LoVo (cell line): ENCODE data around the gene NFIA.

Source experiments
- DNase-seq: peaks from one replicate; pipeline ENCODE4 v3.0.0-alpha.2; 2016; ENCODE audit warnings: low spot score

The NFIA gene

DNA sequence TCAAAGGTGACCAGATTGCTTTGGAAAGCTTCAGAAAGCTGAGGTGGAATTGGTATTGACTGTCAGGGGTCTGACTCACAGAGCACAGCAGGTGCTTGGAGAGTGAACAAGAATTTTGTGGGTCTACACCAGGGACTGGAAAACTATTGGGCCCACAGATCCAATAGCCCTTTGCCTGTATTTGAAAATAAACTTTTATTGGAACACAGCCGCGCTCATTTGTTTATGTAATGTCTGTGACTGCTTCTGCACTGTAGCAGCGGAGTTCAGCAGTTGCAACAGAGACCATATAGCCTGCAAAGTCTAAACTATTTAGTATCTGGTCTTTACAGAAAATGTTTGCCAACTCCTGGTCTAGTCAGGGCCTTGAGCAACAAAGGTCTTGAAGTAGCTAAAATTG is 315.6 kb downstream of the NFIA start:
- no peak for DNase-seq

DNA sequence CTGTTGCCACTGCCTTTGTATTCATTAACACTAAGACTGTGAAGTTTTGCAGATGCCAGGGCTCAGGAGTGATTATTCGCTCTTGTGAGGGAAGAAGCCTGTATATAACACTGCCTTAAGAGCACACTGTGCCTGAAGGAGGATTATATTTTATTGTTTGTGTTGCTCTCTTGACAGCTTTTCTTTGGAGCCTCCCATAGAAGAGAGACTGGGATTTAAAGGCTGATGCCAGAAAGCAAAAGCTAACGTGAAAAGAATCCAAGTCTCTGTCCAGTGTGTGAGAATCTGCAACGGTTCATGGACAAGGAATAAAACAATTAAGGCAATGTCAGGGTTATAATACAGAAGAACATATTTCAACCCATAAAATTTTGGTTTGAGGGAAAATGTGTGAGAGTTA is 316.8 kb downstream of the NFIA start:
- no peak for DNase-seq

DNA sequence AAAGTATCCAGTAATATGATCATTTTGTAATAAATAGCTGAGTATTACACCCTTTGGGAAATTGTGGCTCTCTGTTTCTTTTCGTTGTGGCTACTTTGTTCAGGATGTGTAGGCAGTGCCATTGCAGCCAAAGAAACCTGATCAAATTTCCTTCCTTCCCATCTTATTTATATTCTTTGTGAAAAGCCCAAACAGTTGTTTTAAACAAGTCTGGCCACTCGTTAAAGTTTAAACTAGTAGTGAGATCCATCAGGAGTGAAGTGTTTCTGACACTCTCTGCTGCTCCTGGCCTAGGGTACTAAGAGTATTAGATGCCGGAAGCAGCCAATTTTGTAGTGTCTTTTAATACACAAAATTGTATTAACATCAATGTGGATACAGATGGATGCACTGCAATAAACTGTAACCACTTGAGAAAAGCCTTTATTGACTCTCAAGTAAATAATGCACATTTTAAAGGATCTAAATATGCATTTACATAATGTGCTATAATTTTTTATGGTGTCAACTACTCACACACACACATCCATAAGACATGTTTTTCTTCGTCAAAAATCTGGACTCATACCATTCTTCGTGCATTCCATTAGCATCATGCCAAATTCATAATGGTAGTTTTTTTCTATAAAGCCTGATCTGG is 317.9 kb downstream of the NFIA start:
- DNase-seq = no peak

DNA sequence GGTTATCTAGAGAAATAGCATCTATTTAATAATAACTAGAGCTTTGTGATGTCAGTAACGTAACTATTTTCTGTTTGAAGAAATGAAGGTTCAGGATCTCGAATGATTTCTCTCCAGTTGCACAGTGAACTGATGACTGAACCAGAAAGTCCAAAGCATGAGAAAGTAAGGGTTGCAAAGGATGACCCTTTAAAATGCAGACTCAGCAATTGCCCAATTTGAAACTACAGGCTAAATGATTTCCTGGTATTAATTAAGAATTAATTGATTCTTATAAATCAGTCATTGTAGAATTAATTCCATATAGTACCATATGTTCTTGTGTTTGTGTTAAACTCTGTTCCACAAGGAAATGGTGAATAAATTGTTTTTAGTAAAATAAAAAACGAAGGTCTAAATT is 318.6 kb downstream of the NFIA start:
- no peak for DNase-seq

DNA sequence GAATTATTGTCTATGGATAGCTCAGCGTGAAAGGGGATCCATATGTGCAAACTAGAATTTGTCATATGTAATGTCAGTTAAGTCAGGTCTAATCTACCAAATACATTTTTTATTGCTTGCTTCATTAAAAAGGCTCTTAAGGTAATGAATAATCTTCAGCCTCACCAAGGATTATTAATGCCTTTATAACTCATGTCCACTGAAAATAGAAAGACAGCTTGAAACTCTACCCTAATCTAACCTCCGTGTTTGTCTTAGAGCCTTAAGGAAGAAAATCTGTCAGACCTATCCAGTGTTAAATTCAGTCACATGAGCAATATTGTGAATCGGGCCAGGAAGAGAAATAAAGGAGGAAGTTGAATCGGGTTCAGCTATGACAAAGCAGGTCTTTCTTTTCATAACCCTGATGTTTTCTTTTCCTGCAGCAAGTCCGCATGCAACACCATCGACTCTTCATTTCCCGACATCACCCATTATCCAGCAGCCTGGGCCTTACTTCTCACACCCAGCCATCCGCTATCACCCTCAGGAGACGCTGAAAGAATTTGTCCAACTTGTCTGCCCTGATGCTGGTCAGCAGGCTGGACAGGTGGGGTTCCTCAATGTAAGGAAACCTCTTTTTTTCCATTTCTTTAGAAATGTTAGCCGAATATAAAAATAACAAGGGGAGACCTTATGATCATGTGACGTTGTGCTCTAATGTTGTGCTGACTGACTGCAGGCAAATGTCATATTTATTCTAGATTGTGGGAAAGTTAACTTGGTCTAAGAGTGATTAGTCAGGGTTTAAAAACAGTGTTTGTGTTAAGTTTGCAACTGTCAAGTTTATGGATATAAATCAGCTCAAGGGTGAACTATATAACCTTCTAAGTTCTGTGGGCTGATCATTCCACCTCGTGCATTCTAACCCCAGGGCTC is 321.6 kb downstream of the NFIA start:
- no peak for DNase-seq

DNA sequence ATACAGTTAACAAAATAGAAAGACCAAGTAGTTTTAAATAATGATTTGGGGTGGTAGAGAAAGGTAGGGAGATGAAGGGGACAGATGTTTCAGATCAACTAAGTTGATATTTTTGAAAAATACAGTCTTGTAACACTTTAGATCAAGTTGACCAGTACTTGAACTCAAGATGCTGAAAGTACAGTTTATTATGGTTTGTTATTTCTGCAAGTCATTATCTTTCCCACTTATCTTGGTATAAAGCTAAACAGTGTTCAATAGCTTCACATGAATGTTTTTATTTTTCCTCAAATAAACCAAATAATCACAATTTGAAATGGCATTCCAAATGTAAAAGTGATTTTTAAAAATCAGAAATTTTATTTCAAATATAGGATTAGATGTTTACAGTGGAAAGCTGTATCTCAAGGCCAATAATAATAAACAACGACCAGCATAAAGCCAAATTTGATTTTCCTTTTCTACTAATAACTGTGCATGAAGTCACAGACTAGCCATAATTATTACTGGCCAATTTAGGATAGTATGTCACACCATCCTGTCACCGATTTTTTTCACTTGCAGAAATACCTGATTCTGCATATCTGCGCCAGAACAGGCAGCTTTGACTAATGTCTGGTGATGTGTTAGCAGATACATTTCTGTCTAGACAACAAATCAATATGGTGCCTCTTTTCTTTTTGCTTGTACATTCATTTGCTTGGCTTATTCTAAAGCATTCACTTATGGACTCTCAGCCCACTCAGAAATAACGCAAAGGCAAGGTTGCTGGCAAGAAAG is 322.4 kb downstream of the NFIA start:
- no peak for DNase-seq

DNA sequence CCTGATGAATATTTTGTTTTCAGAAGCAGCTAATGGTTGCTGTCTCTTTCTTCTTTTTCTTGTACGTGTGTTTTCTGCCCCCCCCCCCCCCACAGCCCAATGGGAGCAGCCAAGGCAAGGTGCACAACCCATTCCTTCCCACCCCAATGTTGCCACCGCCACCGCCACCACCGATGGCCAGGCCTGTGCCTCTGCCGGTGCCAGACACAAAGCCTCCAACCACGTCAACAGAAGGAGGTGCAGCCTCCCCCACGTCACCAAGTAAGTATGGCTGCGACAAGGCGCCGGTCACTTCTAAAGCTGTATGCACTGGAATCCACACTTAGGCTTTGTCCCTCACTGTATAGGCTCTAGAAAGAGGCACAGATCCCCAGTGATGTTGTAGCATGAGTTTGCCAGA is 324.1 kb downstream of the NFIA start:
- no peak for DNase-seq

DNA sequence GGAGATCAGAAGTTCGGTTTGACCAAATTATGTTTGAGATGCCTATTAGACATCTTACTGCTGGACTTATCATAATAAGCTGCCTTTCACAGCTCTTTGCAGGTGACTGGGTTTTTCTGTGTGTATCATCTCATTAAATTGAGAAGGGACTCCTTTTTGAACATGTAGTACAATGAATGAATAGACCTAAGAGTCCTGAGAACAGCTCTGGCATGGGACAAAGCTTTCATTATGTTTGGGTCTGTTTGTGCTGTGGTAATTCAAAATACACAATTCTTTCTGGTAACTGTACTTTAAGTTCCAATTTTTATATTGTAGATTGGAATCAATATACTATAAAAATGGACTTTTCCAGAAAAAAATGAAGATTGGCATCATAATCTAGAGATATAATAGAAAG is 330.2 kb downstream of the NFIA start:
- no peak for DNase-seq

DNA sequence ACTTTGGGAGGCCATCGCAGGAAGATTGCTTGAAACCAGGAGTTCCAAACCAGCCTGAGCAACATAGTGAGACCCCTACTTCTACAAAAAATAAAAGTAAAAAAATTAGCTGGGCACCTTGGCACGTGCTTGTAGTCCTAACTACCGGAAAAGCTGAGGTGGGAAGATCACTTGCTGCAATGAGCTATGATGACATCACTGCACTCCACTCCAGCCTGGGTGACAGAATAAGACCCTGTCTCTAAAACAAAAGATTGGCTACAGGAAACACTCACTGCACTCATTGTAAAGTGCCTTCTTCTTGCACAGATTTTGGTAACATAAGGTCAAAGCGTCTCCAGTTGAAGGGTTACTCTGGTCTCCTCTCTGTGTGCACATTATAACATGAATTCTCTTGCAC is 336.8 kb downstream of the NFIA start:
- no peak for DNase-seq

DNA sequence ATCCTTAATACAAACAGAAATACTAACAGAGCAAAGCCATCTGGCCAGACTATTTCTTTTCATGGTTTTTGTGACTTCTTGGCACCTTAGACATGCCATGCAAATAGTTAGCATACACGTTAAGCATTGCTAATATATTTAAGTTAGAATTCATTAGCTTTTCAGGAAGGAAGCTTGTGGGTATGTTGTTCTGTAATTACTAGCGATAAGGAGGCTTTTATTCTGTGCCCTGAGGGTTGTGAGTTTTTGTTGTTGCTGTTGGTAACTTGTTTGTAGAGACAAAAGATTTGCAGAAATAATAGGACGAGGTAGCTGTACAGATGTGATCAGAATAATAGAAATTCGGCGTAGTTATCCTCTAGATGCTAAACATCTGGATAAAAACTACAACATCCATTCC is 337.3 kb downstream of the NFIA start:
- DNase-seq = no peak

DNA sequence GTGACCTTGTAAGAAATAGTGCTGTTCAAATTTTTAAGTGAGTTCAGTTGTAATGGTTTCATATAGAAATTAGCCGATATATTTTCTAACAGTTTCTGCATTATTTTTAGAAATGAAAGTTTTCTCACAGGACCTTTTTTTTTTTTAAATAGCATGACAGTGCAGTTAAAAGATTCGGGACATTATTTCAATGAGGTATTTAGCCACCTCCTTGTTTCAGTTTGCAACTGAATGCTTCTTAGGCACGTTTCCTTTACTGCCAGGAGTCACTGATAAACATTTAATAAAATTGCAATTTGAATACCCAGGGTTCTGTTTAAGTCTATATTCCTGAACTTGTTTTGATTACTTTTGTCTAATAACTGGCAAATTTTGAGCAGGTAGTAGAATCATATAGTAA is 337.9 kb downstream of the NFIA start:
- no peak for DNase-seq

DNA sequence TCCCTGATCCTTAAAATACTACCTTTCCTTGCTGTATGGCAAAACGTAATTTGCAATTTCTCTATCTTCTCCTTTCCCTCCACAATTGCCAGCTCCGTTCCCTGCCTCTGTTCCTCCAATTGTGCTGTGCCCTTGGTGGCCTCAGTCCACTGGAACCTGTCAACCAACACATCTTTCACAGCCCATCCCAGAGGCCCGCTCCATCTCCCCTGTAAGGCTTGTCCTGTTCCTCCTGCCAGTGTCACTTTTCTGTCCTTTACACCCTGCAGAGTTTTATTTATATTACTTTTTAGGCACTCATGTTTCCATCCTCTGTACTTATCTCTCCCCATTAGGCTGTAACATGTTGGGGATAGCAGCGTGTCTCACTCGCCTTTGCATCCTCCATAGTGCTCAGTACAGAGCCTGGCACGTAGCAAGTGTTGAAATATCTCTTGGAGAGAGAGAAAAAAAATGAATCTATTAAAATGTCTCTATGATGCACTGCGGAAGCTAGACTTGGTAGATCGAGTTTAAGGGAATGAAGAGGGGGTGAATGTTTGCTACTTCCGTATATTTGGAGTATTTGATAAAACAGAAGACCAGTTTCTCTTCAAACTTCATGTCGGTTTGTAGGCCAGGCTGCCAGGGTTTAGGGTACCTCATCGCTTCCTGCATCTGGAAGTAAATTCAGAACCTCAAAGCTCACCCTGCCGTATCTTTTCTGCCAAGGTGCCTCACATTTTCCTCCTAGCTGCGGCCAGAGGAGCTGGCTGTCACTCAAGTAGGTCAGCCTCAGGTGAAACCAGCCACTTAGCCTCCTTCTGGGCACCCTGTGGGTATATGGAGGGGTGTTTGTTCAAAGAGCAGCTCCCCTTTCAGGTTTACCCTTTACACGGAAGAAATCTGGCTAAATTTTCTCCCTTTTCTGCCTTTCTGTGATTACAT is 338.8 kb downstream of the NFIA start:
- no peak for DNase-seq

DNA sequence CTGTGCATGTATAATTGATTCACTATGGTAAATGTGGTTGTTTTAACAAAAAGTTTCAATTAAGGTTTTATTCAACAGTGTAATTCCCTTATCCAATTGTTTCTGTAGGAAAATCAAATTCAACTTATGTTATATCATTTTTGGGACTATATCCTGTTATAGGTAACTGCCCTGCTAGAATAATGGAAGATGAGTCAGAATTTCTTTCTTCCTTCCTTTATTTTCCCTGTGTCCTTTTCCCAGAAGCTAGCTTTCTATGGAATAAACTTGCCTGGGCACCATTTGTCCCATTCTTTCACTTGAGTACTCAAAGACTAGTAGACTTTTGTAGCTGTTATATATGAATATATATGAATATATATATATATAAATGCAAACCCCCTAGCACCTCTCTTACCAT is 341.3 kb downstream of the NFIA start:
- DNase-seq = no peak

DNA sequence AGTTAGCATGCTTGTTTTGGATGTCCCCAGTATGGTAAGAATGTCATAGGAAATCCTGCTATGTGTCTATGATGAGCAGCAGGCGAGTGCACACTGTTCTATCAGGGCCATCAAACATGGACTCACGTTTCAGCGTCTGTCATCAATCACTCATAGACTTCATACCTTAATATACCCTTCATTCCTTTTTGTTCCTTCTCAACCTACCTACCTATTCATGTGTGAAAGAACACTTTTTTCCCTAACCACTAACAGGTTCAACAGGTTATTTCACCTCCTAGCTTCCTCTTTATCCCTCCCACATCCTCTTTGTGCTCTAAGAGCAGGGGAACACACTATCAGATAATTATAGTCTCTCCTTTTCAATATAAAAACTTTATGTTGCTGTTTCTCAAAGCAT is 342.0 kb downstream of the NFIA start:
- DNase-seq = peak; percentile 5

DNA sequence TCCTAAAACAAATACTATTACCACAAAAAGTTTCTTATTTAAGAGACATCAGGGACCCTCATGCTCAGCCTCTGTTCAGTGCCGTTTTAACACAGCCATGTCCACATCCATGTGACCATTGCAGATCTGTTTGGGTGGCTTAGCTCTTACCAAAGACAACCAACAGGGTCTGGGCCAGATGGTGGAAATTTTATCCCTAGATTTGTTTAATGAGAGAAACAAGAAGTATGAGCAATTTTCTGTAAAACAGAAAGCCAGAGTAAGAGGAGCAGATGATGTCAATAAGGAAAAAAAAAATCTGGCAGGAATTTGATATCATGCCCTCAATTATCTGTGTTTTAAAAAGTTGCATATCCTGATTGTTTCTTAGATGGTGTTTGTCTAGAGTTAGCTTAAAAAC is 342.7 kb downstream of the NFIA start:
- DNase-seq = no peak

DNA sequence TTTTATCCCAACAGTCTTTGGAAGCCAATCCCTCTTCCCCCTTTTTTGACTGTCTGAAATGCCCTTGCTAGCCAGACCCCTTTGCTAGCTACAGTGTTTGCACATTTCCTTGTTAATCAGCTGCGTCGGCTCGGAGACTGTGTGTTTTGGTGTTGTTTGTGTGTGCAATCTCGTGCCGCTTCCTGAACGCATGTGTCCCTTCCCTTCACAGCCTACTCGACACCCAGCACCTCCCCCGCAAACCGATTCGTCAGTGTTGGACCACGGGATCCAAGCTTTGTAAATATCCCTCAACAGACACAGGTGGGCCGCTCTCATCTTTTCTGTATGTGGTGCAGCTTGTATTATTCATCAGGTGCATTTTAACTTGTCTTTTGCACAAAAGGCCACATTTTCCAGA is 343.9 kb downstream of the NFIA start:
- no peak for DNase-seq

DNA sequence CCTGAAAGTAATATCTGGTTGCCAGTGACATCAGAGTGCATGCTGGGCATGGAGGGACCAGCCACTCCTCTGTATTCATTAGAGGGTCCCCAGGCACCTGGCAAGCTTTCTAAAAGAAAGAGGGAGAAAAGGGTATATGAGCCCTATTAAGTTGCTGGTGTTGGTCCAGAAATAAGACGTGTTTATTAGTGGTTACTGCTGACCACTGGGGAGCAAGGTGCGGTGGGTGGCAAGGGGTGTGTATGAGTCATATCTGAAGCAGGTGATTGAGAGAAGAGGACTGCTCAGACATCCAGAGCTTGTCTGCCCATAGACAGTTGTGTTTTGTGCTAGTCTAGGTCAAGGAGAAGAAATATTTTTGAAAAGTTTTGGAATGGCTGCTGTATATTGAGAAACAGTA is 344.5 kb downstream of the NFIA start:
- no peak for DNase-seq

DNA sequence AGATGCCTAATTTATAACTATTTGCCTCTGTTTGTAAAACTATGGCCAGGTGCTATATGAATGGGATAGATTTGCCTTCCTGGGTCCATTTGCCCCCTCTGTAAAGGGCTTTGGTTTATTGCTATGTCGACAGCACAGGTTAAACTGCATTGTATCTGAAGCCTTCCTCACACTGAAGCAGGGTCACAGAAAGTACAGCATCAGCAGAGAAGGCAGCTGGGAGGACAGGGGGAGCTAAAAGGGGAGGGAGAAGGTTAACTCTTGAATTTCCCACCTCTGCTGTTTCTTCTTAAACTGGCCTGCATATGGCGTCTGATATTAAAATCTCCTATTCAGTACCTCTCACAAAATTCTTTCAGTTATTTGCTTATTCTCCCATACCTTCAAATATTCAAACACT is 345.1 kb downstream of the NFIA start:
- no peak for DNase-seq

DNA sequence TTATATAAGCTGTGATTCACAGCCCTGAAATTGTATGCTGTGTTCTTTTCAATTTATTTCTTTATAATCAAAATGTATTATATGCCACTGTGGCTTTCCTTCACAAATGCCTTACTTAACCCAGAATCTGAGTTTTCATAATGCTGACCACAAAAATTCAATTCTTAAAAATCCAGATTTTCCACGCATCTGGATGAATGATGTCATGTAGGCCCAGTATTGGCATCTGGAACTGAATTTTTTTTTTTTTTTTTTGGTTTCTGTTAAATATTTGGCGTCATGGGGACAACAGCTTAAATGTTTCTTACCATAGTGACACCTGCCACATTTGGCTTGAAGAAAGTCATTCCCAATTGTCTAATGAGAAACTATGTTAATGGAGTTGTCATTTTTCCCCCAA is 345.8 kb downstream of the NFIA start:
- DNase-seq = no peak

DNA sequence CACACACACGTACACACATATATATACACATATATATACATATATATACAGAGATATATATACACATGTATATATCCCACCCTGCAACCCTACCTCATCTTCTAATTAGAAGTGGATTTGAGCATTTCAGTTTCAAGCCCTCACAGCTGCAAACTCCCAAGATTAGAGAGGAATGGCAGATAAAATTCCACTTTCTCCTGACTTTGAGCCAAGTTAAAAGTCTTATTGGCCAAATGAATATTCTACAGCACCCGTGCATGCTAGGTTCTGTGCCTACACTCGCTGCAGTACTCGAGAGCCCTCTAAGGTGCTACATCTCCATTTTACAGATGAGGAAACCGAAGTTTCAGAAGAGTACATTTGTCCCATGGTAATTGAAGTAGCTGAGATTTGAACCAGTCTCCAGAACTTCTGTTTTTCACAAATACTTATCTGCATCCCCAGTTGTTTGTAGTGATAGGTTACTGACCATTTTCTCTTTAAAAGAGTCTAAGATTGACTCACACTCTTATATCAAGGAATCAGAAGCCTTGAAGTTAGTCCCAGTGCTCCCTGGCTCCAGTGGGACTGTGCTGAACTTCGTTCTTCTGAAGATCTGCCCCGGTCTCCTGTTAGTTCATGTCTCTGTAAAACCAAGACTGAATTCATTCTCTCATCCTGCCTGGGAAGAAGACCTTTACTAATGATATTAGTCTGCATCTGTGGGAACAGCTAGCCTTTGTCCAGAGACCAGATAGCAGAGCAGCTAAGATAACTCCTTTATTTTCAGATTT is 350.4 kb downstream of the NFIA start:
- no peak for DNase-seq

DNA sequence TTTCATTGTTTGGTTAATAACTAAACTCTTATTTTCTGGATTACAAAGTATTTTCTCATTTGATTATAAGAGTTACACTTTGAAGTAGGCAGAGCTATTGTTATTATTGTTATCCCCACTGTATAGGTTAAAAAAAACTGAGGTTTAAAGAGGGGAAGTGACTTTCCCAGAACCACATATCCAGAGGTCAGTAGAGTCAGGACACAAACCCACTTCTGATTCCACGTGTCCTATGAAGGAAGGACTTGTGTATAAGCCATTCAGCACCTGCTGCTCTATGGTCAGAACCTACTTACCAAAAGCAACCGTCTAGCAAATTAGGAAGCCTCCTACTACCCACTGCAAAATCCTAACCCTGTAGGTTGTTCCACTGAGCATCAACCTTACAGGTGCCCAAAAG is 351.3 kb downstream of the NFIA start:
- no peak for DNase-seq
